CD4-positive, alpha-beta memory T cell (primary cell): ENCODE results near the gene DLX1. TPM values are rescaled to one million over a fixed set of nuclear protein-coding genes. Genes with fewer than 3 reads are reported as not detected.
"Not testable (repeated sequence)": the region's sequence is repeated elsewhere in the genome, so short reads cannot be mapped to it uniquely, and the experiment has no call there.

Experiments used
- CTCF ChIA-PET: fragments of 350-600 bp; sonication (Branson Sonifier 250); formaldehyde crosslinking; loops from one replicate; lab custom pipeline; 2021; ENCODE audit warnings: inconsistent platforms; ENCODE audit not compliant: partially characterized antibody; lab: Charles Lee
- POLR2A ChIA-PET: fragments of 350-600 bp; sonication (Branson Sonifier 250); formaldehyde crosslinking; loops from one replicate; lab custom pipeline; 2021; ENCODE audit not compliant: partially characterized antibody; lab: Charles Lee
- DNase-seq, 5 donors: peaks; one replicate each; pipeline versions ENCODE4 v3.0.0 to v3.0.0-alpha.2; 2020 to 2022; ENCODE audit warnings: mixed read lengths in 1 of 5
- H3K27ac ChIP-seq: one replicate; pipeline ENCODE4 v1.7.0; 2013; ENCODE audit warnings: low read depth, low read length
- H3K27me3 ChIP-seq: 2 replicates; pipeline ENCODE4 v1.7.0; 2013; ENCODE audit warnings: mild to moderate bottlenecking, low read length, moderate library complexity; ENCODE audit not compliant: insufficient read depth
- H3K36me3 ChIP-seq: 2 replicates; pipeline ENCODE4 v1.7.0; 2013; ENCODE audit warnings: mild to moderate bottlenecking, low read length, moderate library complexity; ENCODE audit not compliant: insufficient read depth
- H3K4me1 ChIP-seq: 2 replicates; pipeline ENCODE4 v1.7.0; 2013; ENCODE audit warnings: mild to moderate bottlenecking, low read length, moderate library complexity; ENCODE audit not compliant: insufficient read depth
- H3K4me3 ChIP-seq, 2 donors: one replicate each; pipeline ENCODE4 v1.7.0; 2013; ENCODE audit warnings: low read length in 2 of 2, mild to moderate bottlenecking in 1 of 2
- H3K9me3 ChIP-seq, 2 donors: one replicate each; pipeline ENCODE4 v1.7.0; 2013; ENCODE audit warnings: low read length in 2 of 2, control low read depth in 1 of 2; ENCODE audit not compliant: control insufficient read depth in 1 of 2
- H3K27ac Mint-ChIP-seq, 7 donors: one replicate each; pipeline ENCODE4 v1.8.0; 2020 to 2021; ENCODE audit warnings: mixed read lengths in 7 of 7, mild to moderate bottlenecking in 6 of 7, inconsistent platforms in 3 of 7, moderate library complexity in 3 of 7
- H3K27me3 Mint-ChIP-seq, 2 donors: one replicate each; pipeline ENCODE4 v1.8.0; 2020 to 2021; ENCODE audit warnings: mixed read lengths in 2 of 2
- H3K36me3 Mint-ChIP-seq, 2 donors: one replicate each; pipeline ENCODE4 v1.8.0; 2020 to 2021; ENCODE audit warnings: mixed read lengths in 2 of 2, inconsistent platforms in 1 of 2, mild to moderate bottlenecking in 1 of 2
- H3K4me1 Mint-ChIP-seq, 4 donors: one replicate each; pipeline ENCODE4 v1.8.0; 2020 to 2021; ENCODE audit warnings: mixed read lengths in 4 of 4, mild to moderate bottlenecking in 1 of 4
- H3K4me3 Mint-ChIP-seq, 8 donors: one replicate each; pipeline ENCODE4 v1.8.0; 2020 to 2021; ENCODE audit warnings: mixed read lengths in 8 of 8, mild to moderate bottlenecking in 7 of 8, moderate library complexity in 6 of 8, inconsistent platforms in 3 of 8
- H3K9me3 Mint-ChIP-seq, 8 donors: one replicate each; pipeline ENCODE4 v1.8.0; 2020 to 2021; ENCODE audit warnings: mixed read lengths in 8 of 8, mild to moderate bottlenecking in 5 of 8, inconsistent platforms in 3 of 8, moderate library complexity in 1 of 8
- intact Hi-C: fragments of 100-400 bp; cut with micrococcal nuclease; formaldehyde crosslinking; loops from one replicate; pipeline ENCODE4 v1.15.1; 2023
- polyA plus RNA-seq, 2 donors: library from polyadenylated mRNA; unstranded; fragments of 300-500 nt; fragmentation: Illumina TruSeq; gene quantifications; one replicate each; pipeline ENCODE4 v1.2.3, GENCODE V29; 2021
- total RNA-seq, 2 experiments: library from RNA; stranded (reverse); gene quantifications; one replicate each; pipeline ENCODE4 v1.2.3, GENCODE V29; 2021

The DLX1 gene
- total and polyA plus RNA-seq, 4 experiments from 2014 or later, result not detected

GRCh38 chr2:172134270-172134669, 49.0 kb downstream of the DLX1 start:
- no peaks in the 10 kb centered on the region for H3K4me1 ChIP-seq
- no peak overlapping the region for H3K27ac ChIP-seq
- Mint-ChIP-seq H3K9me3 (peaks cover 0 to 9% (median 5%) of the 10 kb centered on the region in 8 donors), H3K36me3 (peaks cover 0 to 2% of the 10 kb centered on the region in 2 donors), H3K4me1 (no peaks in the 10 kb centered on the region), H3K27me3 (peaks cover 4 to 12% of the 10 kb centered on the region in 2 donors), H3K27ac (no peak overlapping the region), H3K4me3 (no peak overlapping the region)
- no peak overlapping the region for H3K4me3 ChIP-seq
- intact Hi-C loops, result no loop called here
- no peaks in the 10 kb centered on the region for H3K9me3 ChIP-seq
- H3K36me3 ChIP-seq, result no peaks in the 10 kb centered on the region
- ChIA-PET CTCF (interaction anchor here (1.2 kb wide), 1 partner anchor 20 kb away, joined by 3 read pairs; no protein-coding TSS in a partner anchor), POLR2A (no interaction called here)
- DNase-seq, result no peak
- H3K27me3 ChIP-seq, result no peaks in the 10 kb centered on the region

DNA sequence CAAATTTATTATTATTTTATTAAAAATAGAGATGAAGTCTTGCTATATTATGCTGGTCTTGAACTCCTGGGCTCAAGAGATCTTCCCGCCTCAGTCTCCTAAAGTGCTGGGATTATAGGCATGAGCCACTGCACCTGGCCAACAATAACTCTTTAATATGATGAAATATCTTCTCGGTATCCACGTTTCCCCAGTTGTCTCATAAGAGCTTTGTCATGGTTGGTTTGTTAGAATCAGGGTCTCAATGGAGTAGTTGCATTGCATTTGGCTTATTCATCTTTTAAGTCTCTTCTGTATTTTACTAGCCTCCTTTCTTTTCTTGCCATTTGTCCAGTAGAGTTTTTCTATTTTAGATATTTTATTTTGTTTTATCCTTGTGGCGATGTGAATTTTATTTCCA, 50.1 kb downstream of the DLX1 start:
- Histone ChIP-seq H3K9me3 (no peaks in the 10 kb centered on the region), H3K4me1 (no peaks in the 10 kb centered on the region), H3K4me3 (no peak overlapping the region), H3K27ac (no peak overlapping the region), H3K27me3 (no peaks in the 10 kb centered on the region), H3K36me3 (no peaks in the 10 kb centered on the region)
- DNase-seq, result no peak
- Mint-ChIP-seq H3K4me3 (no peak overlapping the region), H3K4me1 (no peaks in the 10 kb centered on the region), H3K36me3 (no peaks in the 10 kb centered on the region), H3K9me3 (peaks cover 0 to 5% (median under 1%) of the 10 kb centered on the region in 8 donors), H3K27me3 (peaks cover 4 to 10% of the 10 kb centered on the region in 2 donors), H3K27ac (no peak overlapping the region)
- intact Hi-C loops, result no loop called here
- POLR2A ChIA-PET, result no interaction called here
- CTCF ChIA-PET, result no interaction called here

DNA sequence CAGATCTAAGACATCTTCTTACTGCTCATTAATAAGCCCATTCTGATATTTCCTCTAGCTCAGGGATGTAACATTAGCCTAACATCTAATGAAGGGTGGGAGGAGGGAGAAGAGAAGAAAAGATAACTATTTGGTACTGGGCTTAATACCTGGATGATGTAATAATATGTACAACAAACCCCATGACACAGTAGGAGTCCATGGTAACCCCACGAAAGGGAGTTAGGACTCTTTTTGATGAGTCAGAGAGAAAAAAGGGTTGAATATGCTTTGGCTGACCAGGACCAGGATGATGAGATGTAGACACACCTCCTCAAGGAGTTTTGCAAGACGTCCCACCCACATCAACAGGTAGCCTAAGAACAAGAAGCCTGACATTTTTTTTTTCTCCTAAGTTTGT, 51.8 kb downstream of the DLX1 start:
- DNase-seq, result no peak
- Histone ChIP-seq H3K9me3 (no peaks in the 10 kb centered on the region), H3K36me3 (no peaks in the 10 kb centered on the region), H3K27me3 (no peaks in the 10 kb centered on the region), H3K4me1 (no peaks in the 10 kb centered on the region), H3K27ac (no peak overlapping the region), H3K4me3 (no peak overlapping the region)
- ChIA-PET POLR2A (no interaction called here), CTCF (interaction anchor here (0.9 kb wide), 1 partner anchor 10 kb away, joined by 3 read pairs; no protein-coding TSS in a partner anchor)
- no peak overlapping the region for H3K4me3 Mint-ChIP-seq
- peaks cover 0 to 4% (median 0%) of the 10 kb centered on the region in 8 donors for H3K9me3 Mint-ChIP-seq
- H3K27me3 Mint-ChIP-seq, result peaks cover 4 to 10% of the 10 kb centered on the region in 2 donors
- H3K27ac Mint-ChIP-seq, result no peak overlapping the region
- H3K4me1 Mint-ChIP-seq, result no peaks in the 10 kb centered on the region
- no peaks in the 10 kb centered on the region for H3K36me3 Mint-ChIP-seq
- intact Hi-C loops, result no loop called here

DNA sequence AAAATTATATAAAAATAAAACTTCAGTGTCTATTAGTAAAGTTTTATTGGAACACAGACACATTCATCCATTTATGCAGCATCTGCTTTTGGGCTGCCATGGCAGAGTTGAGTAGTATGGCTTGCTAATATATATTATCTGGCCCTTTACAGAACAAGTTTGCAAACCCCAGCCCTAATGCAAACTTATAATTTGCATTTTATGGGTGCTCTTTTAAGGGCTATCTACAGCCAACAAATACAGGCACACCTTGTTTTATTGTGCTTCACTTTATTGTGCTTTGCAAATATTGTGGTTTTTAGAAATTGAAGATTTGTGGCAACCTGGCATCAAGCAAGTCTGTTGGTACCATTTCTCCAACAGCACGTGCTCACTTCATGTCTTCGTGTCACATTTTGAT, 52.6 kb downstream of the DLX1 start:
- H3K27ac ChIP-seq, result no peak overlapping the region
- DNase-seq, result no peak
- no peaks in the 10 kb centered on the region for H3K27me3 ChIP-seq
- no peaks in the 10 kb centered on the region for H3K36me3 ChIP-seq
- Mint-ChIP-seq H3K36me3 (no peaks in the 10 kb centered on the region), H3K27ac (no peak overlapping the region), H3K4me3 (no peak overlapping the region), H3K9me3 (peaks cover 0 to 4% (median 0%) of the 10 kb centered on the region in 8 donors), H3K4me1 (no peaks in the 10 kb centered on the region), H3K27me3 (peaks cover 4 to 8% of the 10 kb centered on the region in 2 donors)
- no peaks in the 10 kb centered on the region for H3K9me3 ChIP-seq
- POLR2A ChIA-PET, result no interaction called here
- intact Hi-C loops, result no loop called here
- CTCF ChIA-PET, result no interaction called here
- H3K4me1 ChIP-seq, result no peaks in the 10 kb centered on the region
- H3K4me3 ChIP-seq, result no peak overlapping the region

- H3K27ac ChIP-seq, DNase-seq, intact Hi-C loops, H3K9me3 Mint-ChIP-seq, H3K4me1 Mint-ChIP-seq, H3K36me3 Mint-ChIP-seq, H3K4me3 Mint-ChIP-seq, POLR2A ChIA-PET, H3K27me3 ChIP-seq, H3K27ac Mint-ChIP-seq, H3K4me3 ChIP-seq, H3K4me1 ChIP-seq, H3K36me3 ChIP-seq, H3K27me3 Mint-ChIP-seq, H3K9me3 ChIP-seq: not testable (repeated sequence)
- CTCF ChIA-PET, result interaction anchor here (0.7 to 1.0 kb wide), 2 partner anchors 11 to 329 kb away, joined by 3 read pairs; no protein-coding TSS in a partner anchor
Observed at GRCh38 chr2:172138727-172139126, 53.4 kb downstream of the DLX1 start.

Other genes starting within 250 kb of the DLX1 start
- gene SLC25A12, start 191.3 kb upstream of the DLX1 start, total RNA-seq, result 10 to 100 TPM; 14.6 to 14.9 TPM
- gene SLC25A12, start 191.3 kb upstream of the DLX1 start, polyA plus RNA-seq, result 10 to 100 TPM in 1 of 2 donors, 1 to 10 TPM in 1; 7.4 to 14.2 TPM
- 10 to 100 TPM; 22.6 to 27.7 TPM for gene HAT1, start 163.0 kb upstream of the DLX1 start, total RNA-seq
- 10 to 100 TPM; 66.0 to 75.2 TPM for gene HAT1, start 163.0 kb upstream of the DLX1 start, polyA plus RNA-seq
- 1 to 10 TPM; 7.2 to 7.3 TPM for gene METAP1D, start 85.6 kb upstream of the DLX1 start, total RNA-seq
- 1 to 10 TPM; 3.5 to 5.7 TPM for gene METAP1D, start 85.6 kb upstream of the DLX1 start, polyA plus RNA-seq
- not detected for gene DLX2, start 17.4 kb downstream of the DLX1 start, total RNA-seq
- gene DLX2, start 17.4 kb downstream of the DLX1 start, polyA plus RNA-seq, result not detected